GM19372 (cell line): ENCODE results near the gene AKR1B1.

Experiments
- ATAC-seq: cut with Tn5 transposase; IDR thresholded peaks from one replicate; pipeline ENCODE4 v1.9.1; 2021; ENCODE audit warnings: mild to moderate bottlenecking, low read depth, moderate library complexity; ENCODE audit not compliant: unreplicated experiment

Gene AKR1B1

DNA sequence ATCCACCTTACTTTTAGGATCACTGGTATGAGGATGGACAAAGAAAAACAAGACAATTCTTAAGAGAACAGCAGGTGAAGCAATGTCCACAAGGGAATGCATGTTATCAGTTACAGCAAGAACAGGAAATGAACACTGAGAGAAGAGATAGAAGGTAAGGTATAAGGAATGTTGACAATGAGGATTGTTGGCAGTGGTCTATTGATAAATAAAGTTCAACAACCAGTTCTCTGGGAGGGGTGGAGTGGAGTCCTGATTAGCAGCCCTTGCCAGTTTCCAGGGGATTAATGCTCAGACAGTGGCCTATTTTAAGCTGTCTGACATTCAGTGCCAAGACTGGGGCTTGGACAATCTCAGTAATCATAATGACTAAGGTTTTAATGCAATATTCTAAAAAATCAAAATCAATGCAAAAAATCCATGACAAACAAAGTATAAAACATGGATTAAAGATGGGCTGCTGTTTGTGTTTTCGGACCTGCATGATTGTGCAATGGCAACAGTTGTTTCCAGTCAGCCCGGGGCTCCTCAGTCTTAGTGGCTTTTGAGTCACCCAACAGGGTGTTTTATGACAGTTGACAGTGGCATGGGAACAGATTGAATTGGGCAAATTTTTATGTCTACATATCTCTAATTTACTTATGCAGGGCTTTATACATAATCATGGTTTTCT lies 13.8 kb upstream of the AKR1B1 start:
- no peak for ATAC-seq

DNA sequence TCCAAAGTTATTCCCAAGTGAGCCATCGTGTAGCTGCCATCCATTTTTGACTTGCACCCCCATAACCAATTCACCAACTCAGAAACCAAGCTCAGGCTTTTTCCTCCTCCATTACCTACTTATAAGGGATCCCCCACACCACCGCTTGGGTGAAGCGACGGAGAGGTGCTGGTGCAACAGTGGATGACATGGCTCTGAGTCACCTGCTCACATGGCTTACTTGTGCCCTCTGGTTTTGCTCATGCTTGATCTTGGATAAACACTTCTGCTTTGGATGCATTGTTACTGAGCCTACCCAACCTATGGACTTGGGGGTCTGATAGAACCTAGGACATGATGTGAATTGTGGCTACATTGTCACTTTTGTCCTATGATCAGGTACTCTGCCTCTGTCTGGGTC lies 12.0 kb upstream of the AKR1B1 start:
- ATAC-seq, result no peak

- ATAC-seq, result no peak
Measured at GRCh38 chr7:134469622-134470021, 10.7 kb upstream of the AKR1B1 start.

GRCh38 chr7:134468475-134468874 lies 9.6 kb upstream of the AKR1B1 start:
- no peak for ATAC-seq

GRCh38 chr7:134468054-134468453 lies 9.2 kb upstream of the AKR1B1 start:
- ATAC-seq, result no peak

GRCh38 chr7:134465491-134465890 lies 6.6 kb upstream of the AKR1B1 start:
- ATAC-seq, result no peak

GRCh38 chr7:134464496-134464895 lies 5.6 kb upstream of the AKR1B1 start:
- no peak for ATAC-seq

GRCh38 chr7:134463751-134464150 lies 4.9 kb upstream of the AKR1B1 start:
- no peak for ATAC-seq

- ATAC-seq, result no peak
Measured at GRCh38 chr7:134462337-134462925, 3.5 kb upstream of the AKR1B1 start.

DNA sequence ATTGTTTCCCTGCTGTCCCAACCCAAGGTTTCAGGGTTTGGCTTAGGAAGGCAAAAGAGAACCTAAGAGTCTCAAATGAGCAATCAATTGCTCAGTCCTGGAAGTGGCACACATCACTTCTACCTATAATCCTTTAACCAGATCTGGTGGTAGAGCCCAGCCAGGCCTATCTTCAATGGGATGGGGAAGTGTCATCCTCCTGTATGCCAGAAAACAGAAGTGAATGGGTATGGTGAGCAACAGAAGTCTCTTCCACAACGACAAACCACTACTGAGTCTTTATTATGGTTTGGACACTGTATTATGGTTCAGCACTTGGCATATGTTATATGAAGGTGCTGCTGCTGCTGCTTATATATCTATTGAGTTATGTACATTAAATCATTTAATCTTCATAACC lies 3.0 kb upstream of the AKR1B1 start:
- no peak for ATAC-seq

- no peak for ATAC-seq
Measured at GRCh38 chr7:134459981-134460380, 1.1 kb upstream of the AKR1B1 start.

DNA sequence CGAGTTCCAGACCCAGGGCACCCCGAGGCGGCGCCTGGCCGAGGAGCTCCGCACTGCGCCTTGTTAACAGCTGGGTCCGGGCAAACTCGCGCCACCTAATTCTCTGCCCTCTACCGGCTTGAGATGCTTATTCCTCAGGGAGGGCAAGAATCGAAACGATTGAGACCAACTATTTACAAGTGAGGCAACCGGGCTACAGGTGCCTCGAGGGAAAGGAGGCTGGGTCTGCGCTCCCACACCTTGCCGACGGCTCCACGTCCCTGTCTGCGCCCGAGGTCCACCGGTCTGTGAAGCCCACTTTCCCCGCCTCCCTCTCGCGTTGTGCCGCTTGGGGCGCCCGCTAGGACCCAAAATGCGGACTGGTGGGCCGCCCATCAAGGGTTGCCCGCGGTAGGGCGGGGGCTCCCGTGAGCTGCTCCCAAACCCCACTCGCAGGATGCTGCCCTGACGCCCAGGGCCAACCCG lies 527 bp downstream of the AKR1B1 start:
- ATAC-seq, result peak; percentile 40

DNA sequence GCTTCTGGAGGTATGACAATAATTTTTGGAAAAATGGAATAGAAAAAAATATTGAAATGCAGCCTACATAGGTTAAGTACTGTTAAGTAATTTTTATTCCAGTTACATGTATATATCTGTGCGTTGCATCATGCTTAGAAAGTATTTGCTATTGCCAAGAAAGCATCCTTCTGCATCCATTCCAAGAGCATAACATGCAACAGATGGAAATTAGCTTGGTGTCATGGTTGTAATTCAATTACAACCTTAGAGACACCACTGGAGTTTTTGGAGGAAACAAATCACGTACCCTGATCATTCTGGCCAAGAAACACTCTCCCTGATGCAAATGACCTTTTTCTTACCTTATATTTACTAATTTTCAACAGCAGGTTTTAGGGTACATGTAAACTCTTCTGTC lies 1.7 kb downstream of the AKR1B1 start:
- no peak for ATAC-seq

DNA sequence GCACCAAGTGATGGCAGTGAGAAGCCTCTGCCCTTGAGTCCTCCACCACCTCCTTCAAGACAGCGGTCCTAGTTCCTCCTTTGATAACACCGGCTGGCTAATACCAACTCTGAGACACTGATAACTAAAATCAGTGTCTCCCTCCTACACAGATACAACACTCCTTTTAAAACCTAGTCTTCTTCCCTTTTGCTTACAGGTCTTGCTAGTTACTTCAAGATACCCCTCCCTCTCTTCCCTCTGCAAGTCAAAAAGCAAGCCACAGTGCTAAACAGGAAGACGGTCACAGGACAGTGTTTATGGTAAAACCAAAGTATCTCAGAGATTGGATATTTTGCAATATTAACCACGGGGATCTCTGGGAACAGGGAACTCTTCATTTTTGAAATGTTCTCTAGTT lies 4.6 kb downstream of the AKR1B1 start:
- ATAC-seq, result no peak

GRCh38 chr7:134453518-134453917 lies 5.4 kb downstream of the AKR1B1 start:
- ATAC-seq, result no peak

- ATAC-seq, result no peak
Measured at GRCh38 chr7:134452991-134453473, 5.9 kb downstream of the AKR1B1 start.

GRCh38 chr7:134452419-134452838 lies 6.5 kb downstream of the AKR1B1 start:
- ATAC-seq, result no peak

DNA sequence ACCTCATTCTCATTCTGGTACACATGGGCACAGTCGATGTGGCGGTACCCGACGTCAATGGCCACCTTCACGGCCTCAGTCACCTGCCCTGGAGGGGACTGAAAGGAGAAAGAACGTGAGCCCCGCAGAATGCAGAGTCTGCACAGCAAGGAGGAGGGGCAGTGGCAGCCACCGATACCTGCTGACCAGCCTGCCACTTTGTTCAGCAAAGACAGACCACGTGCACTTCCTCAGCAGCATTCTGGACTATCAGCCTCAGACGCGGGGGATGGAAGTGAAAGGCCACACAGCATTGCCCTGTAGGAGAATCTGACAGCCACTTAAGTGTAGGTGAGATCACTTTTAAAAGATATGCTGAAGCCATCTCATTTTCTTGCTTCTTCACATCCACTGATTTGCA lies 7.2 kb downstream of the AKR1B1 start:
- no peak for ATAC-seq

DNA sequence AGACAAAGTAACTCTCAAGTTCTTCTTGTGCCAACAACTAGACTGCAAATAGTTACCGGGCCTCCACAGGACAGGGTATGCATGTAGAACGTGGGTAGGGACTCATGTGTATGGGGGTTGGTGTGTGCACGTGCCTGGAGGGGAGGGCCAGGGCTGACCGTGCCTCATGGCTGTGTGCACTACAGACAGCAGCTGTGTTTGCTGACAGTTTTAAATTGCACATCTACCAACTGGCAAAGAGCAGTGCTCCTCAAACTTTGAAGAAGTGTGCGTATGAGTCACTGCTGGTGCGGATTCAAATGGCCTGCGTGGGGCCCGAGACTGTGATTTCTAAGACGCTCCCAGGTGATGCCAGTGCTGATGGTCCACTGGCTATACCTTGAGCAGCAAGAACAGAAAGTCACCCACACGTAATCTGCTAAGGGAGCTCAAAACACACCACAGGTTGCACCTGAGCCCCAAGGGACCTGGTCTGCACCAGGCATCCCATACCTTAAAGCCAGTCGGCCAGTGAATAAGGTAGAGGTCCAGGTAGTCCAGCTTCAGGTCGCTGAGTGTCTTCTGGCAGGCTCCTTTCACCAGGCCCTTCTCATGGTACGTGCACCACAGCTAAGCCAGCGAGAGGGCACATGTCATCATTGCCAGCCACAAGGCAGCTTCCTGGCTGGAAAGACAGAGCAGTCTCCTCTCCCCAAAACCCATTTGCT lies 8.5 kb downstream of the AKR1B1 start:
- no peak for ATAC-seq

GRCh38 chr7:134449680-134450079 lies 9.2 kb downstream of the AKR1B1 start:
- ATAC-seq, result no peak

DNA sequence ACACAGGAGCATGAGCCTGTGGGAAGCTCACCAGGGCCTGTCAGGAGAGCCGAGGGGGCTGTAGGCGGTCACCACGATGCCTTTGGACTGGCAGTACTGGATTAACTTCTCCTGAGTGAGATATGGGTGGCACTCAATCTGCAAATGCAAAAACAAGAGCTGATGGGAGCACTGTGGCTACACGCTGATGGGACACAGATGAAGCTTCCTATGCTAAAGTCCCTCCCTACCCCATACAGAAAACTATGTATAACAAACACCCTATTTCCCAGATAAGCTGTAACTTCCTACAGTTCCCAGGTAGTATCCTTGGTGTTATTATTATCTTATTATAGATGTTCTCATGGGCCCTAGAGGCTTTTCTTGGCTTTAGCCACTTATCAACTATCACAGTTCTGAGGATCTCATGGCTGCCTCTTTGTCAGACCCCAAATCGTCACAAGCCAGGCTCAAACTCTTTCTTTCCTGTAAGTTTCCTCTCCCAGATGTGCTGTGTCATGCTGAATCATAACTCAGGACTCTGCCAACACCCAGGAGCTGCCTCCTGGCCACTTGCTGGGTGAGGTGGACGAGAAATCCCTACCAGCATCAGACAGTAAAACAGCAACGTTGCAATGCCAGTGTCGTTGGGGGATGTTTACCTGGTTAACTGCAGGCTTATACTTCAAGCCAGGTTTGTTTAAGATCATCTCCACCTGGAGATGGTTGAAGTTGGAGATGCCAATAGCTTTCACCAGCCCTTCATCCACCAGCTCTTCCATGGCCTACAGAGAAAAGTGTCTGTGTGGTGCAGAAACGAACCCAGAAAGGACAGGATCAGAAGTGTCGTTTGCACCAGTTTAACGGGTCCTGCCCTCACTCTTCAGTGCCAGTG lies 10.3 kb downstream of the AKR1B1 start:
- ATAC-seq, result no peak
